HPDE6-E6E7 (cell line): ENCODE measurements around the gene ANKRD18A.
"Not testable (repeated sequence)": the region's sequence is repeated elsewhere in the genome, so short reads cannot be mapped to it uniquely, and the experiment has no call there.

ENCODE experiments used
- DNase-seq: peaks from one replicate; pipeline ENCODE4 v3.0.0; 2011; ENCODE audit warnings: missing footprints; ENCODE audit errors: extremely low spot score

The ANKRD18A gene

GRCh38 chr9:38626006-38626405 lies 5.6 kb upstream of the ANKRD18A start:
- no peak for DNase-seq

- DNase-seq: no peak
These were observed 2.6 kb upstream of the ANKRD18A start for GRCh38 chr9:38622951-38623350.

GRCh38 chr9:38622288-38622674 lies 1.9 kb upstream of the ANKRD18A start:
- no peak for DNase-seq

- DNase-seq: no peak
These were observed 1.3 kb upstream of the ANKRD18A start for GRCh38 chr9:38621434-38622287.

GRCh38 chr9:38619556-38620447 lies 594 bp downstream of the ANKRD18A start:
- DNase-seq: no peak

GRCh38 chr9:38598029-38598745 lies 22.2 kb downstream of the ANKRD18A start:
- DNase-seq: not testable (repeated sequence)

GRCh38 chr9:38595117-38595516 lies 25.3 kb downstream of the ANKRD18A start:
- DNase-seq: not testable (repeated sequence)

GRCh38 chr9:38591346-38592063 lies 28.9 kb downstream of the ANKRD18A start:
- not testable (repeated sequence) for DNase-seq

GRCh38 chr9:38583765-38584164 lies 36.6 kb downstream of the ANKRD18A start:
- not testable (repeated sequence) for DNase-seq

- DNase-seq: not testable (repeated sequence)
These were observed 40.3 kb downstream of the ANKRD18A start for GRCh38 chr9:38580112-38580511.

- not testable (repeated sequence) for DNase-seq
These were observed 44.2 kb downstream of the ANKRD18A start for GRCh38 chr9:38576181-38576580.

- DNase-seq: not testable (repeated sequence)
These were observed 54.3 kb downstream of the ANKRD18A start for GRCh38 chr9:38566048-38566447.

- not testable (repeated sequence) for DNase-seq
These were observed 55.2 kb downstream of the ANKRD18A start for GRCh38 chr9:38565178-38565577.

- not testable (repeated sequence) for DNase-seq
These were observed 56.5 kb downstream of the ANKRD18A start for GRCh38 chr9:38563911-38564310.

GRCh38 chr9:38561134-38561533 lies 59.3 kb downstream of the ANKRD18A start:
- not testable (repeated sequence) for DNase-seq

- not testable (repeated sequence) for DNase-seq
These were observed 61.2 kb downstream of the ANKRD18A start for GRCh38 chr9:38559172-38559571.

- DNase-seq: not testable (repeated sequence)
These were observed 62.6 kb downstream of the ANKRD18A start for GRCh38 chr9:38557746-38558145.

- DNase-seq: not testable (repeated sequence)
These were observed 65.4 kb downstream of the ANKRD18A start for GRCh38 chr9:38554966-38555365.

- DNase-seq: not testable (repeated sequence)
These were observed 67.4 kb downstream of the ANKRD18A start for GRCh38 chr9:38553019-38553418.

- not testable (repeated sequence) for DNase-seq
These were observed 73.8 kb downstream of the ANKRD18A start for GRCh38 chr9:38546497-38547163.
